GM18858 (cell line): ENCODE data around the gene ECT2L.

ENCODE experiments used
- ATAC-seq: cut with Tn5 transposase; IDR thresholded peaks from one replicate; pipeline ENCODE4 v1.9.1; 2021; ENCODE audit not compliant: unreplicated experiment

The ECT2L gene, protein sequence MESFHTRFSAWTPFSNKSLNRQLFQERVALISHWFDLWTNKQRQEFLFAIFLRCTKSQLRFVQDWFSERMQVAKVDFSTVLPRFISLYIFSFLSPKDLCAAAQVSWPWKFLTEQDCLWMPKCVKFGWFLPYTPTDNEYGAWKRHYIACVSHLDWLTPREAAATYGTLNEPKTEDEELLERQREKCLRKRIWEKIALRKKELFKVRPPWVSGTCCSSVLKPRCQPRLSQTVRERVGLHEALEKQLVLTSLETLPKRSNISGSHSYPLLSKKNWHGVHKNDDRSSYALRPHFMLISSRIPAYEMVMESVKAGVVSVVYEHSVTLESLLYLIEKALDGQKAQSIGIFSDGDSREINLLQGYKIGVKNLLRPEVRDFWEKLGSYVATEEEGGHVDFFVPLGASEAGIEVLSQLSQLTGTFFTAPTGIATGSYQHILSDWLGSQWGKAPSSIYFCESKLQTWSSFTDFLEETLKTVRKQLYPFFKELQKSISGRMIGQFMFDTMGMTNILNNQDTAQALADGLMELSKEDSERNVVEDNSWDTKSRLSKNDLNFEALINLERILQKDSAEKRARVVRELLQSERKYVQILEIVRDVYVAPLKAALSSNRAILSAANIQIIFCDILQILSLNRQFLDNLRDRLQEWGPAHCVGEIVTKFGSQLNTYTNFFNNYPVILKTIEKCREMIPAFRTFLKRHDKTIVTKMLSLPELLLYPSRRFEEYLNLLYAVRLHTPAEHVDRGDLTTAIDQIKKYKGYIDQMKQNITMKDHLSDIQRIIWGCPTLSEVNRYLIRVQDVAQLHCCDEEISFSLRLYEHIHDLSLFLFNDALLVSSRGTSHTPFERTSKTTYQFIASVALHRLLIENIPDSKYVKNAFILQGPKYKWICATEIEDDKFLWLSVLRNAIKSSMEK

DNA sequence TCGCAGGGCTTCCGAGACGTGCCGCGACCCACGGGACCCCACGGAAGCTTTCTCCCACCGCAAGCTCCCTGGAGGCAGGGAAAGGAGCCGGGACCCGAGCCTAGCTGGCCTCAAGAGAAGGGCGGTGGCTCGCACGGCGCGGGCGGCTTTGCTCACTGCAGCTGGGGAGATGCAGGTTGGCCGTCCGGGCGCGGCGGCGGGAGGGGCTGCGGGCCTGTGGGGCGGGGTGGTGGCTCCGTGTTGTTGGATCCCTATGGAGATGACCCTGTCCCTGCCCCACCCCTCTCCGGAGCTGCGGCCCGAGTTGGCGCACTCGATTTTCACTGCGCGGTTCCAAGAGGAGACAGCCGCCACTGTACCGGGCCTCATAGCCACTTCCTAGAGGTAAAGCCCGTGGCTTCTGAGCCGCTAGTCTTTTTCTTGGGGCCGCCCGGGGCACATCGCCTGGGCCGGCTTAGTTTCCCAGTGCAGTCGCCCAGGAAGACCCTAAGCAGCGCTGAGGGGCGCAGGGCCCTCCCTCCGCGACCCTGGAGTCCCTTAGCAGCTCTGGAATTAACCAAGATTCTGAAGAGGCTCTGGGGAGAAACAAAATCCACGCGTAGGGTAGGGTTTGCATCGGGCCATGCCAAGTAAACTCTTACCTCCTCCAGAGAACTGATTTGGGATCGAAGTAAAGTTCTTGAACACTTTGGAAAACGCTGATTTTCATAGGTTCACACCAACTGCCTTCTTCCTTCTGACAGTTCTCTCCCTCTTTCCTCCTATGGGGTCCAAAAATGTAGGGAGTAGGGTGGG, at the start of gene ECT2L:
Gene ECT2L, plus strand, starts transcription at position 279 of the 795 bp plus-strand sequence. CDS start 17,188 bp downstream, outside the sequence.
- ATAC-seq = no peak

DNA sequence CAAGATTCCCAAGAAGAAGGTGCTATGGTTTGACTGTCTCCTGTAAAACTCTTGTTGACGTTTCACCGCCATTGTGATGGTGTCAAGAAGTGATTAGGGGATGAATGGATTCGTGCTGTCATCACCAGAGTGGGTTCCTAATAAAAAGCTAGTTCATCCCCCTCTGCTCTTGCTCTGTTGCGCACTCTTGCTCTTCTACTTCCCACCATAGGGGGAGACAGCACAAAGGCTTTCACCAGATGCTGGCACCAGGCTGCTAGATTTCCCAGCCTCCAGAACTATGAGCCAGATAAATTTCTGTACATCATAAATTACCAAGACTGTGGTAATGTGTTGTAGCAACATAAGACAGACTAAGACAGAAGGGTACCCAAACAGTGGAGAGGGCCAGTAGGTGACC, 43.9 kb upstream of the ECT2L start:
- no peak for ATAC-seq

DNA sequence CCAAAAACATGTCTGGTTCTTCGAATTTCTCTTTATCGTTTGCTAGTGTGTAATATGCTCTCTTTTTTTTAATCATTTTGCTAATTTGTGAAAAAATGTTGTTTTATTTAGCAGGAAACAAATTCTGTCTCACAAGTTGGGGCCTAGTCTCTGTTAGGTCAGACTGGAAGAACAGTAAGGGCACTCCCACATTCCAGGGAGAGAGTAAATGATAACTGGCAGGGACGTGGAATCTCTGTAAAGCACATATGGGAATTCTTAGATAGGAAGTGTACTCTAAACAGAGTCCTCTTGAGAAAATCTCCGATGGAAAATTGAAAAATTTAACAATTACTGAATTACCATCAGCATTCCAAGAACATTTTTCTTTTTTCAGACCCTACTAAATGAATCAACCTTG, 38.8 kb upstream of the ECT2L start:
- no peak for ATAC-seq

DNA sequence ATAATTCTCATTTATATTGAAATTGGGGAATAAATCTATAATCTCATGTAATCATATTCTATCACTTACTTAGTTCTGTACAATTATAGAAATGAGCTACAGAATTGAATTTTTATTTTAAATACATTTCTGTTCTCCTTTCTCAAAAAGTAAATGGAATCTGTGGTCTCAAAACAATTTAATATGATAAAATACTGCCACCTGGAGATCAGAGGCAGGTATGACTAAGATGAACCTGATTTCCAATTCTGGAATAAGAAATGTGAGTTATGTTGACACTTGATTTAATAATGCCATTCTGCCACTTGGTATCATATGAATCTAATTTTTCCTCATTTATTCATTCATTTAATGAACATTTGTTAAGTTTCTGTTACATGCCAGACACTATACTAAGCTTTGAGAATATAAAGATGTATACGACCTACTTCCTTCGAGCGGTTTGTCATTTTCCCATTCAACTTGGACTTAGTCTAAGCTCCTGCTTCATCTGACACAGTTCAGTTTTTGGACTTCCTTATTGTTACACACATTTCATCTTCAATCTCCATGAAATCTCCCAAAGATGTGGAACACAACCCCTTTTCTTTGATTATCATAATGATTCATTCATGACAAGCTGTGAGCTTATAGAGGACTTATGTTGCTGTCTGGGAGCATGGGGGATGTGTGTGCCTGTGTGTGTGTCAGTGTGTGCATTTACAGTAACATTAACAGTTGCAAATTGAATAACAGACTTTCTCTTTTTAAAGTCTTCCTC, 29.8 kb upstream of the ECT2L start:
- no peak for ATAC-seq

DNA sequence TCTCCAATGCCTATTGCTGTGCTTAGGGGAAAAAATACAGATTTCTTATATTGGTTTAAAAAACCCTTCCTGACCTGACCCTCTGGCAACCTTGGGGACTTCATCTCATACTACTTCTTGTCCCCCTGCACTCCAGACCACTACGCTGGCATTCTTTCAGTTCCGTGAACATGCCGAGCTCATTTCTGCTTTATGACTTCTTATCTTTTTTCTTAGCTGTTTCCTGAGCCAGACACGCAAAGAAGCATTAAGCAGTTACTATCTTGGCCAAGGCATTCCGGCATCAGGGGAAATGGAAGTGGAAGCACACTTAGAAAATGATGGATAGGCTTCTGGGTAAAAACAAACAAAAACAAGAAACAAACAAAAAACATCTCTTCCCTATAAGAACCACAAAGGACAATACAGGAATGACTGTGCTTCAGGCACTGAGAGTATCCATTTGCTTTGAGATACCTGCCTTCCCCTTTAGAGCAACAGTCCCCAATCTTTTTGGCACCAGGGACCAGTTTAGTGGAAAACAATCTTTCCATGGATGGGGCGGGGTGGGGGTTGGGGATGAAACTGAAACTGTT, 26.7 kb upstream of the ECT2L start:
- no peak for ATAC-seq

DNA sequence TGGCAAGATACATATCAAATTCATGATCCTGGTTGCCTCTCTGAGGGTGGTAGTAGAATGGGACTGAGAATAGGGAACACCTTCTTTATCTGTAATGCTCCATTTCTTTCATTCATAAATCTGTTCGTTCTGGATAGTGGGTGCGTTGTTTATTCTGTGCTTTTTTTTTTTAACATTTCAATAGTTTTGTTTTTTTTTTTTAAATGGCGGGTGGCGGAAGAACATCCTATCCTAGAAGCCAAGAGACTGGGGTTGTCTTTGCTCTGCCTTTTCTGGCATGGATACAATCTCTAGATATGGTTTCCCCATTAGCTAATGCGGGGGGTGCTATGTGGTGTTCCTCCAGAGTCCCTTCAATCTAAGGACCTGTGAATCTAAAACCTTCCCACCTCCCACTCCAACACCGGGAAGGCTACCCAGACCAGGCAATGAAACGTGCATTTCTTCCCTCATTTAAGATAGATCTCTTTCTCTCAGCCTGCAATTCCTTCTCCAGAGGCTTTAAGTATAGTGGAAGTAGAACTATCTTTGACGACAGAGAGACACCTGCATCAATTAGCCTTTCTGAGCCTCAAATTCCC, 23.2 kb upstream of the ECT2L start:
- no peak for ATAC-seq

DNA sequence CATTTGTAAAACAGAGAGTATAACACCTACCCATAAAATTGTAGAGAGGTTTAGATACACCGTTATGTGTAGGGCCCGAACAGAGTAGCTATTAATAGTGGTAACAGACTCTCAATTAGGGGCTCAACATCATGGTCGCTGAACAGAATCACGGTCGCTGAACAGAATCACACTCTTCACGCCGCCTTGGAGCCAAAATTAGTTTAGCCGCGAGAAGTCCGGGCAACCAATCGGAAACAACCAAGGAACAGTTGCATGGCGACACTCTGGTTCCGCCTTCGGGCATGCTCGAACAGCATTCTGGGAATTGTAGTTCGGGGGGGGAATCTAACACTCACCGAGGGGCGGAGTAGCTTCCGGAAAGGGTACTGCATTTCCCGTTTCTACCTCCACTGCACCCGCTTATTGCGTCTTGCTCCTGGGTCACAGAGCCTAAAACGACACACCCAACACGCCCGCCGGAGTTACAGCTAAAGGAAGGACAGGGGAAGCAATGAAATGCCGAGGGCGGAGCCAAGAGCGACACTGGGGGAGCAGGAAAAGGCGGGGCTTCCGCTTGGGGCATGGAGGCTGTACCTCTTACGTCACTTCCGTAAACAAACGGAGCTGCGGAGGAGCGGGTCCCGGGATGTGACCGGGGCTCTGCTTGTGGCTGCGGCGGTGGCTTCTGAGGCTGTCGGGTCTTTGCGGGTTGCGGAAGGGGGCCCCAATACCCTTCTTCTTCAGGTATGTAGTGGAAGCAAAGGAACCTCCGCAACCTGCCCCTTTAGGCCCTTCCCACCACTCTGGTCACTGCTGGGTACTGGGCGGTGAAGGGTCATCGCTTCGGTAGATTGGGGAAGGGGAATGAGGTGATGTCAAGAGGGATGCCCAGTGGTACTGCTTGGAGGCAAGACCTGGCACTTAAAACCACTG, 22.5 kb upstream of the ECT2L start, which contains the start of gene CCDC28A:
Gene CCDC28A, plus strand, starts transcription at position 593 of the 915 bp plus-strand sequence. CDS start 2,352 bp downstream, outside the sequence.
- ATAC-seq = peak; percentile 81

DNA sequence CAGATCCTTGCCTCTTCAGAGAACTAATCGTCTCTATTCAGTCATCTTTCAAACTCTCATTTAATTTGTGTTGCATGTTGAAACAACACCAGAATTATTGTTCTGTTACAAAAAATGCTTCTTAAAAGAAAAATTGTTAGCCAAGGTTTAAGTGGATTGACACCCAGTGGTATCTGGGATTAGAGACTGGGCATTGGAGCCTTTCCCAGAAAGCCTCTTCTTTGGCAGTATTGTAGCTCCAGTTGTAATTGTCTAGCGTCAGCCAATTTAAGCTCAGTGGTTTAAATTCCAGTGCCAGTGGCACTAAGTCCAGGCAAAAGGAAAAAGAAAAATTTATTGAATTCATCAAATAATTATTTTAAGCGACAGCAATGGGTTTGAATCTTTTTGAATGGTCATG, 21.5 kb upstream of the ECT2L start:
- no peak for ATAC-seq

DNA sequence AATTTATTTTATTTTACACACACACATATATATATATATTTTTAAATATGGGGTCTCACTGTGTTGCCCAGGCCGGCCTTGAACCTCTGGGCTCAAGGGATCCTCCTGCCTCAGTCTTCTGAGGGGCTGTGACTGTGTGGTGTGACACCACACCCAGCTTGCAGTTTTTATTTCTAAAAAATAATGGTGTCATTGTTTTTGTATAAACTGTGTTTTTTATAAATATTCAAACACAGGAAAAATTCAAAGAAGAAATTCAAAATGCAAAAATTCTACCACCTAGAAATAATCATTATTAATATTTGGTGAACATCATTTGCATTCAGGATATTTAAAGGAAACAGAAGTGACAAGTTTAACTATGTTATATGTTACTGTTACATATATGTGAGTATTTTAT, 19.2 kb upstream of the ECT2L start:
- ATAC-seq = no peak

DNA sequence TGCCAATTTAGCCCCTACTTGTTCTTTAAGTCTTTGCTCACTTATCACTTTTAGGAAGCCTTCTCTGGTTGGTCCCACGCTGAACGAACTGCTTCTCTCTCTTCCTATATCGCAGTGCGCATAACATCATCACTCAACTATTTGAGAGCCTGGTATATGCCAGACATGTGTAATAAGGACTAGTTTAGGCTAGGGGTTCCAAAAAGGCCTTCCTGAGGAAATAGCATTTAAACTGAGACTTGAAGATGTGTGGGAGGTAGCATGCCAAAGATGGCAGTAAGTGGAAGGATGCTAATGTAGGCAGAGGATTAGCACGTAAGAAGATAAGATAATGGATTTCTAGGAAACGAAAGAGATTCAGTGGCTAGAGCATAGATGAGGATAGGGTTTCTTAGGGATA, 17.6 kb upstream of the ECT2L start:
- ATAC-seq = no peak

DNA sequence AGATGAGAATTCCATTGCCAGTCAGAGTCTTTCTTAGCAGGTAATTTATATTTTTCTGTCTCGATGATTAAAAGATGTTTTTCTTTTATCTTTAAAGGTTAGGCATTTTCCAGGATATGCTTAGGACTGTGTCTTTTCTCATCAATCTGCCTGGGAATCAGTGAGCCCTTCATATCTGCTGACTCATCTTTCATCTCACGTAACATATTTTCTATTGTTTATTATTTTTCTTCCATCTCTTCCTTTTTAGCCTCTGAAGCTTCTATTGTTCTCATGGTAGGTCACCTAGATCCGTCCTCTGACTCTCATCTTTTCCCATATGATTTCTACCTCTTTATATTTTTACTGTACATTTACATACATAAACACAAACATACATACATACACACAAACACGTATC, 13.6 kb upstream of the ECT2L start:
- no peak for ATAC-seq

DNA sequence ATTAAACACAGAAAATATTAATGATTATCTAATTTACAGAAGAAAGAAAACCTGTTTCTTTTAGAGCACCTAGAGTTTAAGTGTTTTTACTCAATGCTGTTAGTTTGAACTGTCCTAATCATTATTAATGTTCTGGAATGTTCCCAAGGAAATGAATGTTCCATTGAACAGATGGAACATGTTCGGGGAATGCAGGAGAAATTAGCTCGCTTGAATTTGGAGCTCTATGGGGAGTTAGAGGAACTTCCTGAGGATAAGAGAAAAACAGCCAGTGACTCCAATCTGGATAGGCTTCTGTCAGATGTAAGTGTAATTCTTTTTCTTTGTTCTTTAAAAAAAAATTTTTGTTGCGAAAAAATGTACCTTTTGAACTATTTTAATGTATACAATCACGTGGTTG, 10.8 kb upstream of the ECT2L start:
- ATAC-seq = no peak

DNA sequence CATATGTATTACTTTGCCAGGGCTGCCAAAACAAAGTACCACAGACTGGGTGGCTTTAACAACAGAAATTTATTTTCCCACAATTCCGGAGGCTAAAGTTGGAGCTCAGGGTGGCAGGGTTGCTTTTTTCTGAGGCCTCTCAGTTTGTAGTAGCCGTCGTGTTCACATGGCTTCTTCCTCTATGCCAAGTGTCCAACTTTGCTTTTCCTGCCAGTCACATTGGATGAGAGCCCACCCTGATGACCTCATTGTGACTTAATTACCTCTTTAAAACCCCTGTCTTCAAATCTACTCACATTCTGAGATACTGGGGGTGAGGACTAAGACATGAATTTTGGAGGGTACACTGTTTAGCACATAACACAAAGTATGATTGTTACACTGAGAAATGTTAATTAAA, 9.9 kb upstream of the ECT2L start:
- no peak for ATAC-seq

DNA sequence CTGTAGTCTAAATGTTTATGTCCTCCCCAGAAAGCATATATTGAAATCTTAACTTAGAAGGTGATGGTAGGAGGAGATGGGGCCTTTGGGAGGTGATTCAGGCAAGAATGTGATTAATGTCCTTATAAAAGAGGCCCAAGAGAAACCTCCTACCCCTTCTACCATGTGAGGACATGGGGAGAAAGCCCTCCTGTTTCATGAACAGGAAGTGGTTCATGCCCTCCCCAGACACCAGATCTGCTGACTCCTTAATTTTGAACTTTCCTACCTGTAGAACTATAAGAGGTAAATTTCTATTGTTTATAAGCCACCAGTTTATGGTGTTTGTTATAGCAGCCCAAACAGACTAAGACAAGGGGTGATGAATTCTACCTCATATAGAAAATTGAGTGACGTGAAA, 8.7 kb upstream of the ECT2L start:
- no peak for ATAC-seq

DNA sequence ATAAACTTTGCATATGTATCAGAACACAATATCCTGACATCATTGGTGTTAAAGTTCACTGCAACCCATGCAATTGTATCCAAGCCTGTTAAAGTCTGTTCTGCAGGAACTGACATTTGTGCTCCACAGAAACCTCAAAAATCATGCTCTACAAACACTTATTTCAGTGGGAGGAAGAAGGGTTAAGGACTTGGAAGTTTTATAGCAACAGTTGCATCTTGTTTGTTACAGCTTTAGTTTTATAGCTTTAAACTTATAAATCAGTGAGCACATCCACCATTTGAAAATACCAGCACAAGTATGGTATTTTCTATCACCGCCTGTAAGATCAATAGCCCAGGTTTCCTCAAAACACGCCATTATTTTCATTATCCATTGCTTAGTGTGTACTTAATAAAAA, 884 bp downstream of the ECT2L start:
- no peak for ATAC-seq

DNA sequence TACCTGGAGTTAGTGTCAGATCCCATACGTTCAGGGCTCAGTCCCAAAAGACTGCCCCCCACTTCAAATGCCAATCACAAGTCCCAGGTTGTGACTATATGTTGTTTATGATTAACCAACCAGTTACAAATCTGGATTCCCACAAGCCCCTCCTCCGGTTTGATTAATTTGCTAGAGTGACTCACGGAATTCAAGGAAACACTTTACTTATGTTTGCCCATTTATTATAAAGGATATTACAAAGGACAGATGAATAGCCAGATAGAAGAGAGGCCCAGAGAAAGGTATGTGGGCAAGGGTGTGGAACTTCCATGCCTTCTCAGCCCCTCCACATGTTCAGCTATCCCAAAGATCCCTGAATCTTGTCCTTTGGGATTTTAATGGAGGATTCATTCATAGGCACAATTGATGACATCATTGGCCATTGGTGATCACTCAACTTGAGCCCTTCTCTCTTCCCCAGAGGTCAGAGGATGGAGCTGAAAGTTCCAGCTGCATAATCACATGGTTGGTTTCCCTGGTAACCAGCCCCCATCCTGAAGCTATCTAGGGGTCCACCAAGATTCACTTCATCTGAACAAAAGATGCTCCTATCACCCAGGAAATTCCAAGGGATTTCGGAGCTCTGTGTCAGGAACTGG, 2.0 kb downstream of the ECT2L start:
- no peak for ATAC-seq

DNA sequence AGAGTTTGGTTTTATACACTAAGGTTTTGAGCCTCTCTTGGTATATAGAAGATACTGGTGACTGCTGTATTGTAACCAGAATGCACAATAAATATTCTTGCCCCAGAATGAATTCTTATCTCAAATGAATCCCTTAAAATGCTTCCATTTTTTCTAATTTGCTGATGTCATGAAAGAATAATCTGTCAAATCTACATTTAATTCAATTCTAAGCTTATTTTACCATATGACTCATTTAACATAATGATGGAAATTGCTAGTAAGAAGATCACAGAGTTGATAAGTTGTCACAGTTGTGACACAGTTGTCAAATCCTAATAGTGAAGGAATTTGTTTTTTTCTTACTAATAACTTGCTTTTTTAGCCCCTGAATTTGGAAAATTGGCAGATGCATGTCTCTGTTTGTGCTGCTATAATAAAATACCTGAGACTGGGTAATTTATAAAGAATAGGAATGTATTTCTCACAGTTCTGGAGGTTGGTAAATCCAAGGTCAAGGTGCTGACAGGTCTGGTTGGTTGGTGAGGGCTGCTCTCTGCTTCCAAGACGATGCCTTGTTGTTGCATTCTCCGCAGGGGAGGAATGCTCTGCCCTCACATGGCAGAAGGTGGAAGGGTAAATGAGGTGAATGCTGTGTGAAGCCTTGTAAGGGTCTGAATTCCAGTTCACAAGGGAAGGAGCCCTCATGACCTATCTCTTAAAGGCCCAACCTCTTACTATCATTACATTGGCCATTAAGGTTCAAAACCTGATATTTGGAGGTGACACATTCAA, 4.7 kb downstream of the ECT2L start:
- no peak for ATAC-seq
